ENCODE data around the gene BACE1.
A peak's percentile ranks its signal among the peaks of the same experiment; 100 is the strongest.

The BACE1 gene

GRCh38 chr11:117255966-117256365 is 60.1 kb downstream of the BACE1 start:
- no peak for TF ChIP-seq CTCF (IDR thresholded peaks at IDR 0.05; ENCODE audit: unreplicated experiment in 3 of 3)
- Mint-ChIP-seq H3K27me3 (ENCODE audit: low read depth) (no peaks in the 10 kb centered on the region), H3K27ac (peak overlapping the region in 1 of 3 experiments; percentile 1), H3K36me3 (ENCODE audit: low read depth) (peaks cover 50% of the 10 kb centered on the region), H3K9me3 (no peaks in the 10 kb centered on the region), H3K4me1 (no peaks in the 10 kb centered on the region), H3K4me3 (no peak overlapping the region)

- Mint-ChIP-seq H3K36me3 (ENCODE audit: low read depth) (peaks cover 62% of the 10 kb centered on the region), H3K27ac (no peak overlapping the region), H3K4me3 (no peak overlapping the region), H3K4me1 (no peaks in the 10 kb centered on the region), H3K9me3 (no peaks in the 10 kb centered on the region), H3K27me3 (ENCODE audit: low read depth) (no peaks in the 10 kb centered on the region)
- TF ChIP-seq CTCF (IDR thresholded peaks at IDR 0.05; ENCODE audit: unreplicated experiment in 3 of 3), result no peak
Observed at GRCh38 chr11:117251506-117251905, 64.5 kb downstream of the BACE1 start.

- no peak for TF ChIP-seq CTCF (IDR thresholded peaks at IDR 0.05; ENCODE audit: unreplicated experiment in 3 of 3)
- no peak overlapping the region for H3K4me3 Mint-ChIP-seq
- H3K36me3 Mint-ChIP-seq (ENCODE audit: low read depth), result peaks cover 61% of the 10 kb centered on the region
Observed at GRCh38 chr11:117249571-117249970, 66.5 kb downstream of the BACE1 start.

DNA sequence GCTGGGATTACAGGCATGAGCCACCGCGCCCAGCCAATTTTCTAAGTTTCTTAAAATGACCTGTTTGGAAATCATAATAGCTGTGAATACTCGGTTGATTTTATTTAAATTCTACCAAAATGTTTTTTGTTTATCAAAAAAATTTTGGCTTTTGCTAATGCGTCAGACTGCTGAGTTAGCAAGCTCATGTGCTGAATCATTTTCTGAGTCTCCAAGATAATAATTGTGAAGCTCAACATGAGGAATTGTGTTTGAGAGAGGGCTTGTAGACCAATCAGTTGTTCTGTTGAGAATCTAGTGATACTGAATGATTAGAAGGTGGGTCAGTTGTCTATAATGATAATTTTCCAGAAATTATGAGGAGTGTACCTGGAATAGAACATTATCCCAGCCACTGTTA is 67.7 kb downstream of the BACE1 start:
- TF ChIP-seq CTCF (IDR thresholded peaks at IDR 0.05; ENCODE audit: unreplicated experiment in 3 of 3), result no peak
- Mint-ChIP-seq H3K9me3 (no peaks in the 10 kb centered on the region), H3K36me3 (ENCODE audit: low read depth) (peaks cover 64% of the 10 kb centered on the region), H3K27ac (no peak overlapping the region), H3K4me3 (no peak overlapping the region), H3K27me3 (ENCODE audit: low read depth) (no peaks in the 10 kb centered on the region), H3K4me1 (no peaks in the 10 kb centered on the region)

More at GRCh38 chr11:117249571-117249970, 66.5 kb downstream of the BACE1 start:
- Mint-ChIP-seq H3K27me3 (ENCODE audit: low read depth) (no peaks in the 10 kb centered on the region), H3K4me1 (no peaks in the 10 kb centered on the region), H3K9me3 (no peaks in the 10 kb centered on the region), H3K27ac (no peak overlapping the region)

DNA sequence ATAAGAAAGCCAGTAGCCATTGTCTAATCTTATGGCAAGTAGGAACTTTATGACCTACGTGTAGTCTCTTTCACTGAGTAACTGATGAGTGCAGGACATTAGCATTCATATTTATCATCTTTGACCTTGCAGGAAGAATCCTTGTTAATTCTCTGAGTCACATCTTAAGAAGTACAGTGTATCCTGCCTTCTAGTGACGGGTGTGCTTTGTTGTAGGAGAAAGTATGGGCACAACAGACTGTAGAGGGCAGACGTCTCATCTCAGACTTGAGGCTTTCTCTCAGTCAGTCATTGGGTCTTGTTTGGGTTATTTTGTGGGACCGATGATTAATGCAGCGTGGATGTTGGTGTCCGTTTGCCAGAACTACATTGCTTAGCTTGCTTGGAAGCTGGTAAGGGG is 76.8 kb downstream of the BACE1 start:
- TF ChIP-seq CTCF (IDR thresholded peaks at IDR 0.05; ENCODE audit: unreplicated experiment in 3 of 3), result no peak
- Mint-ChIP-seq H3K4me3 (no peak overlapping the region), H3K9me3 (no peaks in the 10 kb centered on the region), H3K36me3 (ENCODE audit: low read depth) (peaks cover 44% of the 10 kb centered on the region), H3K27ac (no peak overlapping the region), H3K4me1 (peaks cover 3% of the 10 kb centered on the region), H3K27me3 (ENCODE audit: low read depth) (no peaks in the 10 kb centered on the region)

- H3K27ac Mint-ChIP-seq, result no peak overlapping the region
- TF ChIP-seq CTCF (IDR thresholded peaks at IDR 0.05; ENCODE audit: unreplicated experiment in 3 of 3), result no peak
- no peaks in the 10 kb centered on the region for H3K27me3 Mint-ChIP-seq (ENCODE audit: low read depth)
- no peaks in the 10 kb centered on the region for H3K9me3 Mint-ChIP-seq
- H3K4me1 Mint-ChIP-seq, result peaks cover 13% of the 10 kb centered on the region
- H3K4me3 Mint-ChIP-seq, result no peak overlapping the region
- peaks cover 38% of the 10 kb centered on the region for H3K36me3 Mint-ChIP-seq (ENCODE audit: low read depth)
Observed at GRCh38 chr11:117238221-117238620, 77.8 kb downstream of the BACE1 start.

All from nephron (organoid).